ENCODE data around the gene BCKDK. TPM values are rescaled to one million over a fixed set of nuclear protein-coding genes. Genes with fewer than 3 reads are reported as not detected.

The BCKDK gene
- total and polyA plus RNA-seq, 2 of the 8 experiments (the other 6 are each of a cell fraction or from before 2014, with no cell fraction given), result 49.6 to 77.1 TPM

DNA sequence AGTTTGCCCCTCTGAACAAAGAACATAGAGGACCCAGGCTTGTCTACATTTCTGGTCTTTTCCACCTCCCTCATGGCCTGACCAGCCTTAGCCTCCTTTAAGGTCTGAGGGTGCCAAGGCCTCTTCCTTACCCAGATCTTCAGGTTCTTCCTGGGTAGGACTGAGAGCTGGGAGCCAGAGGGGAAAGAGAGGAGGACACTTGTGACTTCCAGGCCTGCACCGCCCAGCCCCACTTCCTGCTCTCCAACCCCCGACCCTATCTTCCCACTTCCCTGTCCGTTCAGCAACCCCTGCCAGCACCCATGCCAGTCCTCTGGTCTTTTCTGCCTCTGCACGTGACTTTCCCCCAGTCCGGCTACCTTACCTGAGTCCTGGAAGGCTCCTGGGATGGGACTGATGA, 41.1 kb downstream of the BCKDK start (continued):
- TF ChIP-seq, protein P1, sequence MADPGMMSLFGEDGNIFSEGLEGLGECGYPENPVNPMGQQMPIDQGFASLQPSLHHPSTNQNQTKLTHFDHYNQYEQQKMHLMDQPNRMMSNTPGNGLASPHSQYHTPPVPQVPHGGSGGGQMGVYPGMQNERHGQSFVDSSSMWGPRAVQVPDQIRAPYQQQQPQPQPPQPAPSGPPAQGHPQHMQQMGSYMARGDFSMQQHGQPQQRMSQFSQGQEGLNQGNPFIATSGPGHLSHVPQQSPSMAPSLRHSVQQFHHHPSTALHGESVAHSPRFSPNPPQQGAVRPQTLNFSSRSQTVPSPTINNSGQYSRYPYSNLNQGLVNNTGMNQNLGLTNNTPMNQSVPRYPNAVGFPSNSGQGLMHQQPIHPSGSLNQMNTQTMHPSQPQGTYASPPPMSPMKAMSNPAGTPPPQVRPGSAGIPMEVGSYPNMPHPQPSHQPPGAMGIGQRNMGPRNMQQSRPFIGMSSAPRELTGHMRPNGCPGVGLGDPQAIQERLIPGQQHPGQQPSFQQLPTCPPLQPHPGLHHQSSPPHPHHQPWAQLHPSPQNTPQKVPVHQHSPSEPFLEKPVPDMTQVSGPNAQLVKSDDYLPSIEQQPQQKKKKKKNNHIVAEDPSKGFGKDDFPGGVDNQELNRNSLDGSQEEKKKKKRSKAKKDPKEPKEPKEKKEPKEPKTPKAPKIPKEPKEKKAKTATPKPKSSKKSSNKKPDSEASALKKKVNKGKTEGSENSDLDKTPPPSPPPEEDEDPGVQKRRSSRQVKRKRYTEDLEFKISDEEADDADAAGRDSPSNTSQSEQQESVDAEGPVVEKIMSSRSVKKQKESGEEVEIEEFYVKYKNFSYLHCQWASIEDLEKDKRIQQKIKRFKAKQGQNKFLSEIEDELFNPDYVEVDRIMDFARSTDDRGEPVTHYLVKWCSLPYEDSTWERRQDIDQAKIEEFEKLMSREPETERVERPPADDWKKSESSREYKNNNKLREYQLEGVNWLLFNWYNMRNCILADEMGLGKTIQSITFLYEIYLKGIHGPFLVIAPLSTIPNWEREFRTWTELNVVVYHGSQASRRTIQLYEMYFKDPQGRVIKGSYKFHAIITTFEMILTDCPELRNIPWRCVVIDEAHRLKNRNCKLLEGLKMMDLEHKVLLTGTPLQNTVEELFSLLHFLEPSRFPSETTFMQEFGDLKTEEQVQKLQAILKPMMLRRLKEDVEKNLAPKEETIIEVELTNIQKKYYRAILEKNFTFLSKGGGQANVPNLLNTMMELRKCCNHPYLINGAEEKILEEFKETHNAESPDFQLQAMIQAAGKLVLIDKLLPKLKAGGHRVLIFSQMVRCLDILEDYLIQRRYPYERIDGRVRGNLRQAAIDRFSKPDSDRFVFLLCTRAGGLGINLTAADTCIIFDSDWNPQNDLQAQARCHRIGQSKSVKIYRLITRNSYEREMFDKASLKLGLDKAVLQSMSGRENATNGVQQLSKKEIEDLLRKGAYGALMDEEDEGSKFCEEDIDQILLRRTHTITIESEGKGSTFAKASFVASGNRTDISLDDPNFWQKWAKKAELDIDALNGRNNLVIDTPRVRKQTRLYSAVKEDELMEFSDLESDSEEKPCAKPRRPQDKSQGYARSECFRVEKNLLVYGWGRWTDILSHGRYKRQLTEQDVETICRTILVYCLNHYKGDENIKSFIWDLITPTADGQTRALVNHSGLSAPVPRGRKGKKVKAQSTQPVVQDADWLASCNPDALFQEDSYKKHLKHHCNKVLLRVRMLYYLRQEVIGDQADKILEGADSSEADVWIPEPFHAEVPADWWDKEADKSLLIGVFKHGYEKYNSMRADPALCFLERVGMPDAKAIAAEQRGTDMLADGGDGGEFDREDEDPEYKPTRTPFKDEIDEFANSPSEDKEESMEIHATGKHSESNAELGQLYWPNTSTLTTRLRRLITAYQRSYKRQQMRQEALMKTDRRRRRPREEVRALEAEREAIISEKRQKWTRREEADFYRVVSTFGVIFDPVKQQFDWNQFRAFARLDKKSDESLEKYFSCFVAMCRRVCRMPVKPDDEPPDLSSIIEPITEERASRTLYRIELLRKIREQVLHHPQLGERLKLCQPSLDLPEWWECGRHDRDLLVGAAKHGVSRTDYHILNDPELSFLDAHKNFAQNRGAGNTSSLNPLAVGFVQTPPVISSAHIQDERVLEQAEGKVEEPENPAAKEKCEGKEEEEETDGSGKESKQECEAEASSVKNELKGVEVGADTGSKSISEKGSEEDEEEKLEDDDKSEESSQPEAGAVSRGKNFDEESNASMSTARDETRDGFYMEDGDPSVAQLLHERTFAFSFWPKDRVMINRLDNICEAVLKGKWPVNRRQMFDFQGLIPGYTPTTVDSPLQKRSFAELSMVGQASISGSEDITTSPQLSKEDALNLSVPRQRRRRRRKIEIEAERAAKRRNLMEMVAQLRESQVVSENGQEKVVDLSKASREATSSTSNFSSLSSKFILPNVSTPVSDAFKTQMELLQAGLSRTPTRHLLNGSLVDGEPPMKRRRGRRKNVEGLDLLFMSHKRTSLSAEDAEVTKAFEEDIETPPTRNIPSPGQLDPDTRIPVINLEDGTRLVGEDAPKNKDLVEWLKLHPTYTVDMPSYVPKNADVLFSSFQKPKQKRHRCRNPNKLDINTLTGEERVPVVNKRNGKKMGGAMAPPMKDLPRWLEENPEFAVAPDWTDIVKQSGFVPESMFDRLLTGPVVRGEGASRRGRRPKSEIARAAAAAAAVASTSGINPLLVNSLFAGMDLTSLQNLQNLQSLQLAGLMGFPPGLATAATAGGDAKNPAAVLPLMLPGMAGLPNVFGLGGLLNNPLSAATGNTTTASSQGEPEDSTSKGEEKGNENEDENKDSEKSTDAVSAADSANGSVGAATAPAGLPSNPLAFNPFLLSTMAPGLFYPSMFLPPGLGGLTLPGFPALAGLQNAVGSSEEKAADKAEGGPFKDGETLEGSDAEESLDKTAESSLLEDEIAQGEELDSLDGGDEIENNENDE (IDR thresholded peaks at IDR 0.05; ENCODE audit: insufficient replicate concordance, low read length), result no peak
- TF ChIP-seq CREB1 (IDR thresholded peaks at IDR 0.05) (no peak), RAD21 (IDR thresholded peaks at IDR 0.05 in 1 of 2, conservative IDR thresholded peaks at IDR 0.05 in 1 of 2; ENCODE audit: low read depth in 2 of 2, low read length in 2 of 2) (no peak), HDAC6 (IDR thresholded peaks at IDR 0.05; ENCODE audit: low read depth, low read length) (no peak), BRCA1 (IDR thresholded peaks at IDR 0.05; ENCODE audit: low read depth, low read length) (no peak), TEAD4 (IDR thresholded peaks at IDR 0.05; ENCODE audit: low read depth, low read length) (no peak), SP2 (IDR thresholded peaks at IDR 0.05; ENCODE audit: low read length) (no peak), NRF1 (IDR thresholded peaks at IDR 0.05; ENCODE audit: low read depth, low read length) (no peak), CEBPB (IDR thresholded peaks at IDR 0.05; ENCODE audit: low read depth, low read length) (no peak)
